Naive B cell (primary cell): Measurements from ENCODE around the gene TPST1. TPM values are rescaled to one million over a fixed set of nuclear protein-coding genes. Genes with fewer than 3 reads are reported as not detected.
"Not testable (repeated sequence)": the region's sequence is repeated elsewhere in the genome, so short reads cannot be mapped to it uniquely, and the experiment has no call there.

Source experiments
- ATAC-seq, 2 donors: fragments of 150-1000 bp; cut with Tn5 transposase; 2 replicates each; pipeline ENCODE4 v1.10.0; 2021; ENCODE audit warnings: low read depth in 2 of 2, mild to moderate bottlenecking in 2 of 2, moderate library complexity in 2 of 2
- DNase-seq: peaks from one replicate; pipeline ENCODE4 v3.0.0; 2022
- H3K27ac Mint-ChIP-seq, 6 donors: one replicate each; pipeline ENCODE4 v1.8.0; 2020 to 2022; ENCODE audit warnings: mild to moderate bottlenecking in 6 of 6, mixed read lengths in 6 of 6, moderate library complexity in 5 of 6, inconsistent platforms in 2 of 6
- H3K27me3 Mint-ChIP-seq, 3 donors: one replicate each; pipeline ENCODE4 v1.8.0; 2021 to 2022; ENCODE audit warnings: mixed read lengths in 3 of 3, mild to moderate bottlenecking in 1 of 3
- H3K36me3 Mint-ChIP-seq, 2 donors: one replicate each; pipeline ENCODE4 v1.8.0; 2020 to 2022; ENCODE audit warnings: mixed read lengths in 2 of 2, inconsistent platforms in 1 of 2, mild to moderate bottlenecking in 1 of 2
- H3K4me1 Mint-ChIP-seq, 3 donors: one replicate each; pipeline ENCODE4 v1.8.0; 2020 to 2022; ENCODE audit warnings: mixed read lengths in 3 of 3, inconsistent platforms in 1 of 3, mild to moderate bottlenecking in 1 of 3, moderate library complexity in 1 of 3
- H3K4me3 Mint-ChIP-seq, 8 donors: one replicate each; pipeline ENCODE4 v1.8.0; 2020 to 2022; ENCODE audit warnings: mild to moderate bottlenecking in 8 of 8, mixed read lengths in 8 of 8, moderate library complexity in 8 of 8, inconsistent platforms in 2 of 8
- H3K9me3 Mint-ChIP-seq, 7 donors: one replicate each; pipeline ENCODE4 v1.8.0; 2020 to 2022; ENCODE audit warnings: mixed read lengths in 7 of 7, mild to moderate bottlenecking in 5 of 7, inconsistent platforms in 2 of 7, moderate library complexity in 1 of 7
- polyA plus RNA-seq, 6 donors: library from polyadenylated mRNA; unstranded; fragments of 300-500 nt; fragmentation: Illumina TruSeq; gene quantifications; one replicate each; pipeline ENCODE4 v1.2.3, GENCODE V29; 2021; ENCODE audit warnings: low read depth in 6 of 6

TPST1 gene
- polyA plus RNA-seq, 6 donors from 2014 or later = 20.6 to 47.4 (median 30.9) TPM

DNA sequence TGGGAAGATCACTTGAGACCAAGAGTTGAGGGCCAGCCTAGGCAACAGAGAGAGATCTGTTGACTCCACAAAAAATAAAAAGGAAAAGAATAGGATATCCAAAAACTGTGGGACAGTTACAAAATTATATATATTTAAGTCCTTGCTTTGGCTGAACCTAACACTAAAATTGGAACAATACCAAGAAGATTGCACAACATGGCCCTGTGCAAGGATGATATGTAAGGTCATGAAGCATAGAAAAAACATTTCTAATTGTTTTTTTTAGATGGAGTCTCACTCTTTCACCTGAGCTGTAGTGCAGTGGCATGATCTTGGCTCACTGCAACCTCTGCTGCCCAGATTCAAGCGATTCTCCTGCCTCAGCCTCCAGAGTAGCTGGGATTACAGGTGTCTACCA, 139.0 kb downstream of the TPST1 start:
- H3K27me3 Mint-ChIP-seq = no peaks in the 10 kb centered on the region
- no peak overlapping the region for H3K4me3 Mint-ChIP-seq
- H3K4me1 Mint-ChIP-seq = peaks cover 14 to 18% (median 18%) of the 10 kb centered on the region in 3 donors
- ATAC-seq (no peak), DNase-seq (no peak)
- peaks cover 3 to 17% (median 12%) of the 10 kb centered on the region in 7 donors for H3K9me3 Mint-ChIP-seq
- H3K27ac Mint-ChIP-seq = no peak overlapping the region
- H3K36me3 Mint-ChIP-seq = peaks cover 14 to 20% of the 10 kb centered on the region in 2 donors

DNA sequence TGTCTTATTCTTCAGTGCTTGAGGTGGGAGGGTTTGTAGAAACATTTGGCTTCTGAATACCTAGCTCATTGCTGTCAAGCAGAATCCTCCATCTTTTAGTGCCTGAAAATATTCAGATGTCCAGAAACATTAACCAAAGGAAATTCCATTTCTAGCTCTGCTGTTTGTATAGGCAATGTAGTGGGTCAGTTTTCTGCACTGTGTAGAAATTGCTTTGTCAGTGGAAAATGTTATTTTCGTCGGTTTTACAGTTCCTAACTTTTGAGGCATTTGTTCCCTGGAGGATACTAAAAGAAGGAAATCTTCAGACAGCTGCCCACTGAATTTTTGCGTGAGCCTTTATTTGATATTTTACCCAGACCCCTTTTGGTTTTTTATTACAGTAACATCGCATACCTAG, 143.4 kb downstream of the TPST1 start:
- ATAC-seq = no peak
- Mint-ChIP-seq H3K27me3 (no peaks in the 10 kb centered on the region), H3K27ac (peak overlapping the region in 3 of 6 donors; percentile 76 to 96 (median 83)), H3K36me3 (peaks cover 0 to 13% of the 10 kb centered on the region in 2 donors), H3K9me3 (peaks cover 0 to 9% (median 0%) of the 10 kb centered on the region in 7 donors), H3K4me3 (peak overlapping the region in 7 of 8 donors; percentile 25 to 75 (median 51)), H3K4me1 (peaks cover 18 to 25% (median 20%) of the 10 kb centered on the region in 3 donors)
- no peak for DNase-seq

GRCh38 chr7:66348959-66349358, 143.8 kb downstream of the TPST1 start:
- peaks cover 0 to 9% (median 0%) of the 10 kb centered on the region in 7 donors for H3K9me3 Mint-ChIP-seq
- ATAC-seq (peak; percentile 18 to 51), DNase-seq (no peak)
- peaks cover 18 to 25% (median 20%) of the 10 kb centered on the region in 3 donors for H3K4me1 Mint-ChIP-seq
- H3K4me3 Mint-ChIP-seq = peak overlapping the region in 6 of 8 donors; percentile 25 to 75 (median 53)
- no peaks in the 10 kb centered on the region for H3K27me3 Mint-ChIP-seq
- peak overlapping the region in 4 of 6 donors; percentile 35 to 96 (median 80) for H3K27ac Mint-ChIP-seq
- H3K36me3 Mint-ChIP-seq = peaks cover 0 to 13% of the 10 kb centered on the region in 2 donors

- Mint-ChIP-seq H3K4me1 (peaks cover 14 to 22% (median 20%) of the 10 kb centered on the region in 3 donors), H3K4me3 (no peak overlapping the region), H3K36me3 (peaks cover 0 to 7% of the 10 kb centered on the region in 2 donors), H3K27ac (no peak overlapping the region), H3K27me3 (no peaks in the 10 kb centered on the region), H3K9me3 (peaks cover 0 to 5% (median 0%) of the 10 kb centered on the region in 7 donors)
- DNase-seq = no peak
- ATAC-seq = no peak
These were observed 146.9 kb downstream of the TPST1 start for GRCh38 chr7:66352071-66352470.

- H3K9me3 Mint-ChIP-seq = no peaks in the 10 kb centered on the region
These were observed 148.4 kb downstream of the TPST1 start for GRCh38 chr7:66353547-66353946.

DNA sequence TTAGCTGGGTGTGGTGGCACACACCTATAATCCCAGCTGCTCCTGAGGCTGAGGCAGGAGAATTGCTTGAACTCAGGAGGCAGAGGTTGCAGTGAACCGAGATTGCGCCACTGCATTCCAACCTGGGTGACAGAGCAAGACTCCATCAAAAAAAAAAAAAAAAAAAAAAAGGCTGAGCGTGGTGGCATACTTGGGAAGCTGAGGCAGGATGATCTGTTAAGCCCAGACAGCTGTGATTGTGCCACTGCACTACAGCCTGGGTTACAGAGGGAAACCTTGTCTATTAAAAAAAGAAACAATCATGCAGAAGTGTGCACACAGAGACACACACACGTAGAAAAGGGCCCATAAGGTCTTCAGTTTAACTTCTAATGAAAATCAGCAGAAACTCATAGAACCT, 150.6 kb downstream of the TPST1 start:
- ATAC-seq (no peak), DNase-seq (no peak)
- H3K27ac Mint-ChIP-seq = peak overlapping the region in 1 of 6 donors; percentile 11
- H3K36me3 Mint-ChIP-seq = peaks cover 0 to 7% of the 10 kb centered on the region in 2 donors
- no peaks in the 10 kb centered on the region for H3K4me1 Mint-ChIP-seq
- H3K27me3 Mint-ChIP-seq = no peaks in the 10 kb centered on the region
- peak overlapping the region in 1 of 8 donors; percentile 56 for H3K4me3 Mint-ChIP-seq
- no peaks in the 10 kb centered on the region for H3K9me3 Mint-ChIP-seq

More at GRCh38 chr7:66353547-66353946, 148.4 kb downstream of the TPST1 start:
- peaks cover 0 to 7% of the 10 kb centered on the region in 2 donors for H3K36me3 Mint-ChIP-seq
- H3K4me3 Mint-ChIP-seq = no peak overlapping the region
- peaks cover 7 to 14% (median 12%) of the 10 kb centered on the region in 3 donors for H3K4me1 Mint-ChIP-seq
- H3K27me3 Mint-ChIP-seq = no peaks in the 10 kb centered on the region
- ATAC-seq = no peak
- no peak overlapping the region for H3K27ac Mint-ChIP-seq
- DNase-seq = no peak

DNA sequence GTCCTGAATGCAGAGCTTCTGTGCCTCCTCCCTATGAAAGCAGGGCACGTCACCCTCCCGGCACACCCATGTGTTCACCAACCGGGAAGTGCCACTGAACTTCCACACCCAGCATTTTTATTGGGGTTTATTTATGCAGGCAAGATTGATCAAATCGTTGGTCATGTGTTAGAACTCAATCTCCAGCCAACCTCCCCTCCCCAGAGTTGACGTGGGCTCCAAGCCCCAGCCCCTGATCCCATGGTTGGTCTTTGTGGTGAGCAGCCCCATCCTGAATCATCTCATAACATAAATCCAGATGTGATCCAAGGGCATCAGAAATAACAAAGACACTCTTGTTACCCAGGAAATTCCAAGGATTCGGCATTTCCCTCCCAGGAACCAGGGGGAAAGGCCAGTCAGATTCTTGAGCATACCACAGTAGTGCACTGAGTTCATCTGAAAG, 151.2 kb downstream of the TPST1 start:
- no peak for DNase-seq
- no peak for ATAC-seq
- H3K4me1 Mint-ChIP-seq = no peaks in the 10 kb centered on the region

DNA sequence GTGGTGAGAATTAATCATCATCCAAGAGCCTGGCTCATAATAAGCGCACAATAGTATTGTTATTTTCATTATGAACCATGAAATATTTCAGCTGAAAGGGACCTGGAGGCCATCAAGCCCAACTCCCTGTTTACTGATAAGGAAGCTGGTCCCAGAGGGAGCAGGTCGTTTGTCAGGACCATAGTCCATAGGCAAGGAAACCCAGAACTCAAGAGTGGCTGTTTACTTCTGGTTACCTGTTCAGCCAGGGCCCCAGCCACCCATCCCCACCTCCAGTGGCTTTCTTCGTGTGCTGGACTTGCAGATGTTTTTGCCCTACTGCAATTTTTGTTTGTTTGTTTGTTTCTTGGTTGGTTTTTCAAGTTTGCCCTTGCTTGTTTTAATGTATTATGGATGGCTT, 152.0 kb downstream of the TPST1 start:
- Mint-ChIP-seq H3K36me3 (peaks cover 0 to 7% of the 10 kb centered on the region in 2 donors), H3K4me3 (no peak overlapping the region), H3K27ac (peak overlapping the region in 1 of 6 donors; percentile 44), H3K9me3 (no peaks in the 10 kb centered on the region), H3K4me1 (no peaks in the 10 kb centered on the region), H3K27me3 (no peaks in the 10 kb centered on the region)
- DNase-seq (no peak), ATAC-seq (no peak)

More for the DNA sequence above, 151.2 kb downstream of the TPST1 start:
- Mint-ChIP-seq H3K4me3 (no peak overlapping the region), H3K27me3 (no peaks in the 10 kb centered on the region), H3K9me3 (no peaks in the 10 kb centered on the region), H3K36me3 (peaks cover 0 to 7% of the 10 kb centered on the region in 2 donors), H3K27ac (peak overlapping the region in 1 of 6 donors; percentile 79)

- no peak for DNase-seq
- H3K27me3 Mint-ChIP-seq = no peaks in the 10 kb centered on the region
- no peak overlapping the region for H3K4me3 Mint-ChIP-seq
- peaks cover 7 to 8% of the 10 kb centered on the region in 2 donors for H3K36me3 Mint-ChIP-seq
- peaks cover 0 to 3% (median 0%) of the 10 kb centered on the region in 7 donors for H3K9me3 Mint-ChIP-seq
- peaks cover 0 to 4% (median 0%) of the 10 kb centered on the region in 3 donors for H3K4me1 Mint-ChIP-seq
- peak overlapping the region in 1 of 6 donors; percentile 47 for H3K27ac Mint-ChIP-seq
- ATAC-seq = no peak
These were observed 154.6 kb downstream of the TPST1 start for GRCh38 chr7:66359656-66360211.

GRCh38 chr7:66362136-66362535, 157.0 kb downstream of the TPST1 start:
- Mint-ChIP-seq H3K4me1 (peaks cover 0 to 4% (median 0%) of the 10 kb centered on the region in 3 donors), H3K4me3 (no peak overlapping the region), H3K36me3 (peaks cover 0 to 8% of the 10 kb centered on the region in 2 donors), H3K9me3 (peaks cover 0 to 3% (median 0%) of the 10 kb centered on the region in 7 donors), H3K27me3 (no peaks in the 10 kb centered on the region), H3K27ac (no peak overlapping the region)
- ATAC-seq = no peak
- DNase-seq = no peak

DNA sequence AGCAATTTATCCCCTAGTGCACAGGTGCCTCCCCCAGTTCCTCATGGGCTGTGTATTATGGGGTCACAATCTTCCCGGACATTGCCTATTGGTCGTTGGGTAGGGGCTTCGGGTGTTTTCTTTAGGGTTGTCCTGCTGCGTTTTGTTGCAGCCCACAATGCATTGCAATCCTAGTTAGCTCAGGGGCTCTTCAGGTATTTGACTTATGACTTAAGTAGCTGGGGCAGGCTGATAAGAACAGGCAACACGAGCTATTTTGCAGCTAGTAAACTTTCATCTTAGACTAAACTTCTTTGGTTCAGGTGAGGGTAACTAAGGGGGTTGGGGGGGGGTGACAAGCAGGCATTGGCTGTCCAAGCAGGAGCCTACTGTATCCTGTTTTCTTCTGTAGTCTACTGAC, 158.5 kb downstream of the TPST1 start:
- peaks cover 0 to 4% (median 0%) of the 10 kb centered on the region in 3 donors for H3K4me1 Mint-ChIP-seq
- H3K9me3 Mint-ChIP-seq = peaks cover 0 to 3% (median 0%) of the 10 kb centered on the region in 7 donors

GRCh38 chr7:66365031-66365430, 159.9 kb downstream of the TPST1 start:
- not testable (repeated sequence) for ATAC-seq, H3K27me3 Mint-ChIP-seq, H3K27ac Mint-ChIP-seq, H3K9me3 Mint-ChIP-seq, H3K36me3 Mint-ChIP-seq, H3K4me1 Mint-ChIP-seq, H3K4me3 Mint-ChIP-seq, DNase-seq

More for the DNA sequence above, 158.5 kb downstream of the TPST1 start:
- DNase-seq = no peak
- Mint-ChIP-seq H3K4me3 (no peak overlapping the region), H3K36me3 (peaks cover 0 to 8% of the 10 kb centered on the region in 2 donors), H3K27me3 (no peaks in the 10 kb centered on the region), H3K27ac (no peak overlapping the region)
- no peak for ATAC-seq

DNA sequence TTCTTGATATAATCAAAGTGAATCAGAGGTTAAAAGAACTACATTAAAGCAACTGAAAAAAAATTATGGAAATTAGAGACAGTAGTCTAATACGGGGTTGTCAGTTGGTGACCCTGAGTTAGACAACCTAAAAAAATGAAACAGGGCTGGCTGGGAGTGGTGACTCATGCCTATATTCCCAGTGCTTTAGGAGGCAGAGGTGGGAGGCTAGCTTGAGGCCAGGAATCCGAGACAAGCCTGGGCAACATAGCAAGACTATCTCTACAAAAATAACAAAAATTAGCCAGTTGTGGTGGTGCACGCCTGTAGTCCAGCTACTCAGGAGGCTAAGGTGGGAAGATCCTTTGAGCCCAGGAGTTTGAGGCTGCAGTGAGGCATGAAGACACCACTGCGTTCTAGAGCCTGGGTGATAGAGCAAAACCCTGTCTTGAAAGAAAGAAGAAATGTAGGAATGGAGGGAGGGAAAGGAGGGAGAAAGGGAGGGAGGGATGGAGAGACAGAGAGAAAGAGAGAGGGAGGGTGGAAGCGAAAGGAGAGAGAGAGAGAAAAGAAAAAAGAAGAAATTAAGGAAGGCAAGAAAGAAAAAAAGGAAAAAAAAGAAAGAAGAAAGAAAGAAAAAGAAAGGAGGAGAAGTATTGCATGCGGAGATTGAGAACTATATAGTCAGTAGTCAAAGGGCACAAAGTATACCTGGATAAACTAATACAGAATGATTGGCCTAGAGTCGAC, 166.1 kb downstream of the TPST1 start:
- H3K27ac Mint-ChIP-seq = no peak overlapping the region
- ATAC-seq (no peak), DNase-seq (no peak)
- peaks cover 8 to 9% of the 10 kb centered on the region in 2 donors for H3K36me3 Mint-ChIP-seq
- no peaks in the 10 kb centered on the region for H3K9me3 Mint-ChIP-seq
- H3K4me1 Mint-ChIP-seq = peaks cover 0 to 7% (median 0%) of the 10 kb centered on the region in 3 donors
- H3K4me3 Mint-ChIP-seq = no peak overlapping the region
- no peaks in the 10 kb centered on the region for H3K27me3 Mint-ChIP-seq
